NB4 (cell line): ENCODE measurements around the gene BIRC6.
"Not testable (repeated sequence)": the region's sequence is repeated elsewhere in the genome, so short reads cannot be mapped to it uniquely, and the experiment has no call there.

Source experiments
- CTCF ChIP-seq: IDR thresholded peaks from one replicate; pipeline ENCODE4 v1.5.1; 2012; ENCODE audit warnings: low read depth, low read length
- MAX ChIP-seq: IDR thresholded peaks from 2 replicates; pipeline ENCODE4 v1.6.1; 2011; ENCODE audit warnings: low read depth, low read length
- MYC ChIP-seq: IDR thresholded peaks from 2 replicates; pipeline ENCODE4 v1.6.1; 2011; ENCODE audit warnings: low read depth, low read length
- POLR2A ChIP-seq: IDR thresholded peaks from 2 replicates; pipeline ENCODE4 v1.6.1; 2011; ENCODE audit warnings: mild to moderate bottlenecking; ENCODE audit not compliant: insufficient read length; ENCODE audit errors: extremely low read depth

- not testable (repeated sequence) for TF ChIP-seq CTCF, POLR2A, MAX, MYC
Measured at GRCh38 chr2:32365679-32366078, 8.9 kb downstream of the BIRC6 start.
